GM18505 (cell line): ENCODE measurements around the gene NAP1L1.
A peak's percentile ranks its signal among the peaks of the same experiment; 100 is the strongest.

Experiments used
- ATAC-seq: cut with Tn5 transposase; IDR thresholded peaks from one replicate; pipeline ENCODE4 v1.9.1; 2021; ENCODE audit not compliant: unreplicated experiment
- POLR2A ChIP-seq: IDR thresholded peaks from 4 replicates; pipeline ENCODE4 v1.6.1; 2011; ENCODE audit warnings: borderline replicate concordance; ENCODE audit not compliant: insufficient read depth, insufficient read length; ENCODE audit errors: extremely low read depth

NAP1L1 gene

DNA sequence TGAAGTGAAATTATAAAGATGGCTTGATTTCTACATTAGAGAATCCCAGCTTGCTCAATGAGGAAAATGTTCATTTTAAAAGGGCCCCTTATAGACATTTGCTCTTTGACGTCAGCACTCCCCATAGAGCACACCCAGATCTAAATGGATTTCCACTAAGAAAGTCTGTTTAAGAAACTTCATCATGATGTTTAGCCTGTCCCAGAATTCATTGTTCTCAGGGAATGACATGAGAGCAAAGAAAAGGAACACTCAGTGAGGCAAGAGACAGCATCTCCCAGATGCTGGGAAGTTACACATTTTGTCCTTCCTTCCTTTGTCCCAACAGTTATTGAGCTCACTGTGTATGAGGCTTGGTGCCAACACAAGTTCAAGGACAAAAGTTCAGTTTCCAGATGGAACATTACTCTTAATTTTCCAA, 57.8 kb downstream of the NAP1L1 start:
- no peak for TF ChIP-seq POLR2A
- ATAC-seq, result no peak

DNA sequence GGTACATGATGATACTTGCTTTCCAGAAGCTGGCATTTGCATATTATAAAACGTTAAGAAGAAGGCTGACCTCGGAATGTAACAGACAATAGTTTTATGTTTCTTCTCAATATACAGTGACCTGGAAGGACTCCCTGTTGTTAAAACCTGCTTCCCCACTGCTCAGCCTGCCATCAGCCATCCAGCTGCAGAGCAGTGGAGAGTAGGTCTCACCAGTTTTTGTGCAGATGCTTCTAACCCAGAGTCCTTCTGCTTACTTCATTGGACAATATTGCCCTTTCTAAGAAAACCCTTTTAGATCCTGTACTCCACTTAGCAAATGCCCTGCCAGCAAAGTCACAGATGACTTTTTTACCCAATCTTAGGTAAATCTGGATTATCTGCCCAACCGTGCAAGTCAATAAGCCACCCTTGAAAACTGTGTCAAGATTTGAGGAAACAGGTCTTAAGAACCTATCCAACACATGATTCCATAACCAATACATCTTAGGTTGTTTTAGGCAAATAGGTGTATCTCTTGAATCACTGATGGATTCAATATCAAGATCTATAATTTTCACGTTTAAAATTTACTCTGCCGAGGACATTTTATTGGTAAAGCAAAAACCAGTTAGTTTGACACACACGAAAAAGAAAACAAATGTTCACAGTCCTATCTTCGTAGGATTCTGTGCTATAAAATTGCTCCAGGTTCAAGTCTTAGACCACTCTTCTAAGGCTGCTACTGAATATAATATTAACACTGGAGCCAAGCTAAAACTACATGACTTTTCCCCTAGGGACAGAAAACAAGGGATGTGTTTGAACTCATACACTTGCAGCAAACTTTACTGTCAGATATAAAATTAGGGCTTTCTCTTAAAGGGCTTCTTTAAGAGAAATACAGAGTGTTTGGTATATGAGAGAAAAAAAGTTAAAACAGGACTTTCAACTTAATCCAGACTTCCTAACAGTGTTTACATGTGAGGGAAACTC, 58.6 kb downstream of the NAP1L1 start:
- TF ChIP-seq POLR2A, result no peak
- ATAC-seq, result no peak

DNA sequence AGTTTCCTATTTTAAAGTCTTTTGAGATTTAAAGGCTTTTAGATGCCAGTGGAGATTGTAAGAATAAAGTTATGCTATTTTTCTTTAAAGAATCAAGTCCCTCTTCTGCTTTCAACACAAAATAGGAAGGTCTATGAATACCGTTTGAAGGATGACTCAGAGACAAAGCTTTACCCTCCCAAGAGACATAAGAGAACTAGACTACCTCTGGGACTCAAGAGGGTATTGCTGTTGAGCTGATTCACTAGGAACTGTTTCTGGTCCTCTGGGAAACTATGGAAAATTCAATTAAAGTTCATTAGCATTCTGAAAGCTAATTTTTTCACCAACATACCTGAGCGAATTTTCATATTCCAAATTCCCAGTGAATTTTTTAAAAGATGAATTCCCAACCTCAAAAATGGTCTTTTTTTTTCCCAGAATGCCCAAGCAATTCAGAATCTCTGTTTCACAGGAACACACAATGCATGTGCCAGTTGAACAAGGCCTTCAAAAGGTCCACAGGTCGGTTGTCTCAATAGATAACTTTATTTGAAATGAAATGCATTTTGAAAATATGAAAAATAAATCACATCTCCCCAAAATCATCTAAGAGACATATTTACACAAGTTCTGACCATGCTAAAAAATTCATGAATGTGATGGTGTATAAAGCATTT, 59.4 kb downstream of the NAP1L1 start:
- ATAC-seq, result no peak

DNA sequence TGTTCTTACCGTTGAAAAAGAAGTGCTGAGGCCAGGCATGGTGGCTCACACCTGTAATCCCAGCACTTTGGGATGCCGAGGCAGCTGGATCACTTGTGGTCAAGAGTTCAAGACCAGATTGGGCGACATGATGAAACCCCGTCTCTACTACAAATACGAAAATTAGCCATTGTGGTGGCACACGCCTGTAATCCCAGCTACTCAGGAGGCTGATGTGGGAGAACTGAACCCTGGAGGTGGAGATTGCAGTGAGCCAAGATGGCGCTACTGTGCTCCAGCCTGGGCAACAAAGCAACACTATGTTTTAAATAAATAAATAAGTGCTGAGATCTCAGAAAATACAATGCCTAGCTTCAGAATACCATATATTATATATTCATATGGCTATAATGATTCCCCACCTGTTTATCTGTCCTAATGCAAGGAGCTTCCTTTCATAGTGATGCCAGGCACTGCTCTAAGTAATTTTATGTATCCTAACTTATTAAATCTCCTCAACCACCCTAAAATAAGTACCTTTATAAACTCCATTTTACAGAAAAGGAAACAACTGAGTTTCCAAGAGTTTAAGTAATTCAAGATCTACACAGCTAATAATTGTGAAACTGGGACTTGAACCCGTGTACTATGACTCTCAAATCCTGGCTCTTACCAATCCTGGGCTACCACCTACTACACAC, 60.2 kb downstream of the NAP1L1 start:
- no peak for TF ChIP-seq POLR2A
- no peak for ATAC-seq

More for the DNA sequence above, 59.4 kb downstream of the NAP1L1 start:
- no peak for TF ChIP-seq POLR2A

DNA sequence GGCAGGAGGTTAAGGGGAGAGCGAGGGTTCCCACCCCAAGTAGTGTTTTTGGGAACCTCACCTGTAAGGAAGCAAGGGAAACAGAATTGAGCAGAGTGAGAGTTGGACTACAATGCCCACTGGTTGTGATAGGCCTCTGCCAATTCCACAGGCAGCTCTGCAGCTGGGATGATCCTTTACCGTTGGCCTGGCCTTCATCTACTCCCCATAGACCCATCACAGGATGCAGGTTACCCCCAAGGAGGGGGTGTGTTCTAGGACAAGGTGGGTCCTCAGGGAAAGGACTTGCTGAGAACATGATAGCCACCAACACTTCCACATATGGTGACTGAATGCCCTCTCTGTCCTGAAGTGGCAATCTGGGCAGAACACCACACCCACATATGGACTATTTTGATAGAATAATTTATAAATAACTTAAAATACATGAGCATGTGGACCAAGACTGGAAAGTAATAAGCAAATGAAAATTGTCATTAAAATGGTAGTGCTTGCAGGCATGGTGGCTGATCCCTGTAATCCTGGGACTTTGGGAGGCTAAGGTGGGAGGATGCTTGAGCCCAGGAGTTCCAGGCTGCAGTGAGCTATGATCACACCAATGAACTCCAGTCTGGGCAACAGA, 61.3 kb downstream of the NAP1L1 start:
- TF ChIP-seq POLR2A, result no peak
- no peak for ATAC-seq

DNA sequence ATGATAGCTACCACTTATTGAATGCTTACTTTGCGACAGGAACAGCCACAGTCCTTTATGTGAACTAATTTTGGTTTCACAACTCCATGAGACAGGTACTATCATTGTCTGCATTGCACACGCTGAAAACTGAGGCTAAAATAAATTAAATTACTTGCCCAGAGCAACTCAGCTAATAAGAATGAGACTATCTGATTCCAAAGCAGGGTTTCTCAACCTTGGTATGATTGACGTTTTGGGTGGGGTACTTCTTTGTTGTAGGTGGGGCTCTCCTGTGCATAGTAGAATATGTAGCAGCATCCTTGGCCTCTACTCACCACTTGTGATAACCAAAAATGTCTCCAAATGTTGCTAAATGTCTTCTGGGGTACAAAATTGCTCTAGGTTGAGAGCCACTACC, 62.0 kb downstream of the NAP1L1 start:
- TF ChIP-seq POLR2A, result no peak
- no peak for ATAC-seq

DNA sequence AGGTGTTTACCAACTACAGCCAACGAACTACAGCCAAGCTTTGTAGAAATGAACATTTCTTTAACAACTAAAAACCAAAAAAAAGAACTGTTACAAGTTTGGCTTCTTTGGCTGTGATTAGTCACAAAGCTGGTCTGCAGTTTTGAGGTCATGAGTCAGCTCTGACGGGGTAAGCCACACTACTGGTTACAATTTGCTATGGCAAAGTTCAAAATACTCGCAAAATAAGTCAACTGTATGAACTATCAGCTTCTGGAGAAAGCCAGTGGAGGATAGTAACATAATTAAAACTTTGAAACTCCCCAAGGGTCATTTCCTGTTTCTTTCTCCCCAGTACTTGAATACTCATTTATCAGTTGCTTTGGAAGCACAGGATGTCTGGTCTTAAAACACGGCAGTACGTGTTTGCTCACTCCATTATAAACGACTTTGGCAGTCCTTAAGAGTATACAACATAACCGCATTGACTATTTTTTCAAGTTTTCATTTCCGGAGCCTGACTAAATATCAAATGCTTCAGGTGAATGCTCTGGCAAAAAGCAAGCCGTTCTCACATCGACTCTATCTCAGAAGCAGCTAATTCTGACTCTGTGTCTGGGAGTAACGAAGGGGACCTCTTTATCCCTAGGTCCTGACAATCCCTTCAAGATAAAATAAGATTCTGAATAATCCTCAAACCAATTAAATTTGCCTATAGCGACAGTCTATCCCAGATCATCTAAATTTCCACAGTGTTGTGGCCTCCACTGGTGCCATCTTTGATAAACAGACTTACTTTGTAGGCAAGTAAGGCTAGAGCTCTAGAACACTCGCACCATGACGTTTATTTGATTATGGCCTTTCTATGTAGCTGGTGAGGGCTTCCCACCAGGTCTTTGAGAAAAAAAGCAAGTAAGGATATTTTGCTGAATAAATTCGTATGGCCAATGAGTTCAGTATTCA, 63.5 kb downstream of the NAP1L1 start:
- ATAC-seq, result peak; percentile 45
- no peak for TF ChIP-seq POLR2A

DNA sequence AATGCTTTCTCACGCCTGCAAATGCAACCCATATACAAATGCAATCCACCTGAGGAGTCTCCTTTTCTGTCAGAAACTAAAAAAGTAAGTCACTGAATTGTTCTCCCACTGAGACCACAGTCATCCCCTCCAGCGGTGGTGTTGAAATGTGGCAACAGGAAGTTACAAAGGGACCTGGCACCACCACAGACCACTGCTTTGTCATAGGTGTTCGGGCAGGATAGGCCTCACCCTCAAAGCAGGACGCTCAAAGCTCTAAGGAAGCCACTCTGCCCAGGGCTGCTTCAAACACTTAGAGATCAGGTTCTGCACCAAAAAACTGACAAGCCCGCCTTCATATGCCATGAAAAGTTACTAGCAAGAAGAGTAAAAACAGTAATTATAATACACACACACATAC, 64.2 kb downstream of the NAP1L1 start:
- TF ChIP-seq POLR2A, result no peak
- ATAC-seq, result peak; percentile 57

DNA sequence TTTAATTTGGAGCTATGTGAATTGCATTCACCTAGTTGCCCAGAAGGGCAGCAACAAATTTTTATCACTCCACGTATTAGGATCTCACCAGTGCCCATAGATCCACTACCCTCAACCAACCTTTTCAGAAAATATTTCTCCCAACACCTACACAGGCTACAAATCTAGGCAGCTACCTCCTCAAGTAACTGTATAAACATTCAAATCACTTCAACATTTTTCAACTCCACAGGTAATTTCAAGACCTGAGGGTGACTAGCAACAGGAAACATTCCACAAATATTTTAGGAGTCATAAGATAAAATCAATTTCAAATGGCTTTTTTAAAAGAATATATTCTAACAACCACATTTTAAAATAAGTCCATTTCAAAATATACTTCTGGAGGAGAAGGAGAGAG, 65.8 kb downstream of the NAP1L1 start:
- no peak for TF ChIP-seq POLR2A
- no peak for ATAC-seq

DNA sequence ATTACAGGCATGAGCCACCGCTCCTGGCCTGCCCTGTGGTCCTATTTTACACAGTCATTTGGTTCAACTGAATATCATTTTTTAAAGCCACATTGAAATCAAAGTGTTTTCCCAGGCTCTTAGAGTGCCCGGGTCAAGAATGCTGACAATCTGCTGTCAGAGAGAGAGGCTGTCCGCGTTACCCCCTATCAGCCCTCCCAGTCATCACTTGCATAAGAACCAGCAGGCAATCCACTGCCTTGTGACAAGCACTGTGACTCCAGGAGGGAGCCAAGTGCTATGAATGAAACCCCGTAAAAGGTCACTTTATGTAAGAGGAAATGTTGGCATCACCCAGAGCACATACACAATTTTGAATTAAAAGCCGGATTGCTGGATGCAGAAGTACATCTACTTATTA, 66.4 kb downstream of the NAP1L1 start:
- ATAC-seq, result no peak
- TF ChIP-seq POLR2A, result no peak

DNA sequence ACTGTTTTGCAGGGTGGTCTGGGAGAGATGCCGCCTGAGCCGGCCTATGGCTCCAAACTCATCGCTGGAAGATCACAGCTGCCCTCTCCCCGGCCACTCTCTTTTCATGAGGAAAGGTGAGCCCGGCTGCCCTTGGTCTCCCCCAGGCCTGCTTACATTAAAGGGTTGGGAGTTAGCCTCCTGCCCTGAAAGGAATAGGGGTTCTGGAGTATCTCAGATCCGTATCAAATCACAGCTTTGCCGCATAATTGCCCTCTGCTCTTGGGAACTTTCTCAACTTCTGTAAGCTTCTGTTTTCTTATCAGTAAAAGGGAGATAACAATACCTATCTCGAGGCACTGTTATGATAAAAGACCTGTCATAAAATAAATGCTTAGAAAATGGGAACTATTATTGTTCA, 70.5 kb downstream of the NAP1L1 start:
- no peak for ATAC-seq
- TF ChIP-seq POLR2A, result no peak

DNA sequence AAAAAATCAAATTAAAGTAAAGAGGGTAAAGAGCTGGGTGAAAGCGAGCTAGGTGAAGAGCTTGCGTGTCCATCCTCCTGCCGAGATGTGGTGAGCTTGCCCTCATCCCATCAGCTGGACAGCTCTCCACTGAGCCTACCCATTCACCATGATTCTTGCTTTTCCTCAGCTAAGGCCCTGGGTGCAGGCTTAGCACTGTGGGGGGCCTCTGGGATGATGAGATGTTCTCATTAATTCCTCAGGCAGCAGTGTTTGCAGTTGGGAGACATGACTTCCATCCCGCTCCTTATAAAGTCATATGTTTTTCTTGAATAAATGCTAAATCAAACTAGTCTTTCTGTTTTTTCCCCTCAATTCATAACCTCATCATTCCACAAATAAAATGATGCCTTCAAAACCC, 70.9 kb downstream of the NAP1L1 start:
- no peak for ATAC-seq
- no peak for TF ChIP-seq POLR2A

DNA sequence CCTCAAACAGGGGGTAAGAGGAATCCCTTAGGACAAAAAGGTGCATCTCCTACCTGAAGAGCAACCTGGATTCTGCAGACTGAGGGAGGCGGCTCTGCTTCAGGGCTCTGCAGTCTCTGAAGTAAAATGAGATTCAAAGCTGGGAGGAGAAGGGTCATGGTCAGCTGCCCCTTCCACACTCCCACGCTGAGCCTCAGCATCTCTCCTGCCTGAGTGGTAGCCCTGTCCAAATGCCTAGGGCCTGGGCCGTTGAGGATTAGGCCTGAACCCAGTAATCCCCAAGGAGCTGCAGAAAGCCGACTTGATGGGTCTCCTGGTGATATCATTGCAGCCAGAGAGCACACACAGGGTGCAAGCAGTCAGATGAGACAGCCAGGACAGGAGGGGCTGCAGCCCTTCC, 71.8 kb downstream of the NAP1L1 start:
- ATAC-seq, result no peak
- TF ChIP-seq POLR2A, result no peak
